Kidney (tissue), 14 donors: ENCODE results near the gene SLC37A2. TPM values are rescaled to one million over a fixed set of nuclear protein-coding genes. Genes with fewer than 3 reads are reported as not detected.
A peak's percentile ranks its signal among the peaks of the same experiment; 100 is the strongest.
"Not testable (repeated sequence)": the region's sequence is repeated elsewhere in the genome, so short reads cannot be mapped to it uniquely, and the experiment has no call there.

Source experiments
- DNase-seq, 5 donors: peaks; one replicate each; pipeline ENCODE4 v3.0.0-alpha.2; 2013 to 2020
- FAIRE-seq: peaks from 2 replicates; lab custom pipeline; 2012; peaks lifted over from hg19 to GRCh38; lab: Jason Lieb, UNC
- H3K27ac ChIP-seq, 2 donors: one replicate each; pipeline ENCODE4 v1.7.0; 2013; ENCODE audit warnings: low read depth in 2 of 2, low read length in 2 of 2, inconsistent platforms in 1 of 2
- H3K27me3 ChIP-seq: one replicate; pipeline ENCODE4 v1.7.1; 2013; ENCODE audit warnings: low read length, inconsistent platforms; ENCODE audit not compliant: control insufficient read depth, insufficient read depth
- H3K36me3 ChIP-seq, 3 donors: one replicate each; pipeline versions ENCODE4 v1.7.0 to v1.7.1; 2013; ENCODE audit warnings: low read length in 3 of 3, control low read depth in 1 of 3, inconsistent platforms in 1 of 3; ENCODE audit not compliant: insufficient read depth in 3 of 3, control insufficient read depth in 2 of 3
- H3K4me1 ChIP-seq, 3 donors: one replicate each; pipeline versions ENCODE4 v1.7.0 to v1.7.1; 2013; ENCODE audit warnings: low read length in 3 of 3, inconsistent platforms in 1 of 3, low read depth in 1 of 3; ENCODE audit not compliant: control insufficient read depth in 2 of 3, insufficient read depth in 2 of 3
- H3K4me3 ChIP-seq, 3 donors: one replicate each; pipeline versions ENCODE4 v1.7.0 to v1.8.1; 2013; ENCODE audit warnings: low read length in 3 of 3, control low read depth in 1 of 3, inconsistent platforms in 1 of 3
- H3K9ac ChIP-seq, 3 donors: one replicate each; pipeline versions ENCODE4 v1.7.0 to v1.7.1; 2013; ENCODE audit warnings: low read length in 3 of 3, control low read depth in 1 of 3, inconsistent platforms in 1 of 3
- H3K9me3 ChIP-seq, 3 donors: one replicate each; pipeline versions ENCODE4 v1.7.0 to v1.7.1; 2013; ENCODE audit warnings: low read length in 3 of 3, control low read depth in 1 of 3, inconsistent platforms in 1 of 3; ENCODE audit not compliant: control insufficient read depth in 2 of 3, insufficient read depth in 1 of 3
- CTCF ChIP-seq: IDR thresholded peaks from 3 replicates; pipeline ENCODE4 v1.5.1; 2012; ENCODE audit warnings: mild to moderate bottlenecking, moderate library complexity, borderline replicate concordance; ENCODE audit not compliant: insufficient read depth; ENCODE audit errors: extremely low read depth
- intact Hi-C: fragments of 100-400 bp; cut with DNase I; formaldehyde crosslinking; loops from one replicate; pipeline ENCODE4 v1.11.1; 2022
- polyA plus RNA-seq: library from polyadenylated mRNA; stranded (reverse); fragments of 350-450 nt; fragmentation: Illumina TruSeq; extraction: RNeasy Lipid Tissue Mini Kit (QIAGEN cat#74804); gene quantifications from one replicate; pipeline ENCODE4 v1.2.3, GENCODE V29; 2014; ENCODE audit warnings: low read depth, low replicate concordance; ENCODE audit not compliant: insufficient read depth
- total RNA-seq: library from RNA; stranded (reverse); fragmentation: NEBNext Ultra II Directional; extraction: Animal tissue kit (Norgen Biotek cat#: 25700); gene quantifications from one replicate; pipeline ENCODE4 v1.2.1, GENCODE V29; 2021
- donor health status: control.
- donor health status: control.
- donor health status: control.
- donor health status: control.
- donor health status: control.
- donor health status: DM: yes; HTN: yes; CAD: no.
- donor health status: Normal renal cell carcinoma (clear cell type).

SLC37A2 gene
- total and polyA plus RNA-seq, 2 donors from 2014 or later, result 0.82 to 6.1 TPM

- Histone ChIP-seq H3K4me3 (no peak overlapping the region), H3K27ac (no peak overlapping the region), H3K4me1 (no peaks in the 10 kb centered on the region), H3K36me3 (no peaks in the 10 kb centered on the region), H3K27me3 (no peaks in the 10 kb centered on the region), H3K9me3 (no peaks in the 10 kb centered on the region), H3K9ac (no peak overlapping the region)
- DNase-seq (peak in 1 of 5 donors; percentile 1), FAIRE-seq (no peak)
- intact Hi-C loops, result no loop called here
- no peak for TF ChIP-seq CTCF
These were observed 37.1 kb upstream of the SLC37A2 start for GRCh38 chr11:125025968-125026367.

GRCh38 chr11:125029431-125029830 lies 33.7 kb upstream of the SLC37A2 start:
- H3K9ac ChIP-seq, H3K9me3 ChIP-seq, H3K36me3 ChIP-seq, H3K4me3 ChIP-seq, H3K27me3 ChIP-seq, FAIRE-seq, DNase-seq, H3K27ac ChIP-seq, H3K4me1 ChIP-seq, intact Hi-C loops: not testable (repeated sequence)

DNA sequence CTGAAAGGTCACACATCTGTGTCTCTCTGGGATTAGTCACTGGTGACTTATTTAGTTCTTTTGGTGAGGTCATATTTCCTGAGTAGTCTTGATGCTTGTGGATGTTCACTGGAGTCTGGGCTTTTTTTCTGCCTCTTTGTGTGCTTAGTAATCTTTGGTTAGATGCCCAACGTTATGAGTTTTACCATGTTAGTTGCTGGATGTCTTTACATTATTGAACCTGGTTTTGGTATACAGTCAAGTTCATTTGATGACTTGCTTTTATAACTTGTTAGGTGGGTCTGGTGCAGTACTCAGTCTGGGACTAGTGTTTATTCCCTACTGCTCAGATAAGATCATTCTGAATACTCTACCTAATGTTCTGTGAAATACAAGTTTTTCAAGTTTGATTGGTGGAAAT lies 26.2 kb upstream of the SLC37A2 start:
- Histone ChIP-seq H3K4me1 (no peaks in the 10 kb centered on the region), H3K27me3 (no peaks in the 10 kb centered on the region), H3K4me3 (no peak overlapping the region), H3K27ac (no peak overlapping the region), H3K36me3 (no peaks in the 10 kb centered on the region), H3K9me3 (peaks cover 0 to 7% (median 0%) of the 10 kb centered on the region in 3 donors), H3K9ac (no peak overlapping the region)
- DNase-seq (no peak), FAIRE-seq (no peak)
- TF ChIP-seq CTCF, result no peak
- intact Hi-C loops, result no loop called here

DNA sequence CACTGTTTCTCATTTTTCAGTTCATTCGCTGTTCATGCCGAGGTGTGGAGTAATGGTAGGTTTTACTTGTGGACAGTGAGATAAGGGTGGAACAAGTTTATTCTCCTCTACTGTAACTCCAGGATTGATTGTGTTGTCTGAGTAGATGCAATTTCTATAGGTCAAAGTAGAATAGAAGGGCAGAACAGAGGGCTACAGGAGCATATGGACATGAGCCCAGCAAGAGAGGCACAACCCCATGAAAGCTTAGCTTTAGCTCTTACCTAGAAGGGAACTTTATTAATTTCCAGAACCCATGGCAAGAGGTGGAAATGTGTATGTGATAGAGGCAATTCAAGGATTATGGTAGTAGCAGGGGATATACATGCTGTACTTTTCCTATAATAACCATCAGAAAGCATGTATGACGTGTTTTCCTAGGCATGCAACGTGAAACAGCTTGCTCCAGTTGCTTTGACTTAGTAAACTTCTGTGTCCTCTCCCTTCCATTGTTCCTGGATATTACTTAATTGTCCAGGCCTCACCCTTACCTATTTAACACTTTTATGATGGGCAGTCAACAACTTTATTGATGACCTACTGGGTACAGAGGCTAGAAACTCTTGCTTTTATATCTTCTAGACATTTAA lies 13.8 kb upstream of the SLC37A2 start:
- Histone ChIP-seq H3K4me3 (no peak overlapping the region), H3K9ac (no peak overlapping the region), H3K36me3 (no peaks in the 10 kb centered on the region), H3K27me3 (no peaks in the 10 kb centered on the region), H3K27ac (no peak overlapping the region), H3K4me1 (no peaks in the 10 kb centered on the region), H3K9me3 (no peaks in the 10 kb centered on the region)
- FAIRE-seq (no peak), DNase-seq (no peak)
- TF ChIP-seq CTCF, result no peak
- intact Hi-C loops, result no loop called here
